Neural progenitor cell (in vitro differentiated cells): ENCODE measurements around the gene PEX26. TPM values are rescaled to one million over a fixed set of nuclear protein-coding genes. Genes with fewer than 3 reads are reported as not detected.

Source experiments
- DNase-seq: peaks from one replicate; pipeline ENCODE4 v3.0.0-alpha.2; 2016; ENCODE audit warnings: low spot score
- H2AFZ ChIP-seq: fragments of 200-600 bp; sonication (generic); replicated peaks from 2 replicates; pipeline ENCODE4 v1.6.1; 2016; ENCODE audit warnings: antibody characterized with exemption
- H3F3A ChIP-seq: fragments of 200-600 bp; sonication (generic); 2 replicates; pipeline ENCODE4 v1.6.1; 2016; ENCODE audit warnings: antibody characterized with exemption, low read depth
- H3K27ac ChIP-seq: fragments of 200-600 bp; sonication (generic); 2 replicates; pipeline ENCODE4 v1.5.1; 2016; ENCODE audit warnings: mild to moderate bottlenecking
- H3K27me3 ChIP-seq: fragments of 200-600 bp; sonication (generic); 2 replicates; pipeline ENCODE4 v1.6.1; 2016; ENCODE audit warnings: mild to moderate bottlenecking, moderate library complexity
- H3K36me3 ChIP-seq: fragments of 200-600 bp; sonication (generic); 2 replicates; pipeline ENCODE4 v1.5.1; 2016
- H3K4me1 ChIP-seq: fragments of 200-600 bp; sonication (generic); 2 replicates; pipeline ENCODE4 v1.6.1; 2016; ENCODE audit warnings: mixed run types
- H3K4me2 ChIP-seq: fragments of 200-600 bp; sonication (generic); 2 replicates; pipeline ENCODE4 v1.6.1; 2016
- H3K4me3 ChIP-seq: fragments of 200-600 bp; sonication (generic); 2 replicates; pipeline ENCODE4 v1.5.1; 2016
- H3K79me2 ChIP-seq: fragments of 200-600 bp; sonication (generic); 2 replicates; pipeline ENCODE4 v1.6.1; 2016; ENCODE audit warnings: low read depth
- H3K9ac ChIP-seq: fragments of 200-600 bp; sonication (generic); 2 replicates; pipeline ENCODE4 v1.6.1; 2016
- H3K9me3 ChIP-seq: fragments of 200-600 bp; sonication (generic); 2 replicates; pipeline ENCODE4 v1.5.1; 2016; ENCODE audit warnings: low read depth
- H4K20me1 ChIP-seq: fragments of 200-600 bp; sonication (generic); 2 replicates; pipeline ENCODE4 v1.6.1; 2016; ENCODE audit warnings: low read depth
- H3K27ac Mint-ChIP-seq: 3 replicates; pipeline ENCODE4 v1.8.0; 2021; ENCODE audit warnings: mixed read lengths
- H3K27me3 Mint-ChIP-seq: 2 replicates; pipeline ENCODE4 v1.8.0; 2022; ENCODE audit warnings: low read depth, mild to moderate bottlenecking, inconsistent platforms, moderate library complexity, mixed read lengths; ENCODE audit not compliant: insufficient read depth
- H3K36me3 Mint-ChIP-seq: 3 replicates; pipeline ENCODE4 v1.8.0; 2021; ENCODE audit warnings: mixed read lengths
- H3K4me1 Mint-ChIP-seq: 3 replicates; pipeline ENCODE4 v1.8.0; 2021; ENCODE audit warnings: mixed read lengths
- H3K4me3 Mint-ChIP-seq: 3 replicates; pipeline ENCODE4 v1.8.0; 2021; ENCODE audit warnings: mild to moderate bottlenecking, moderate library complexity, mixed read lengths
- H3K9me3 Mint-ChIP-seq: 3 replicates; pipeline ENCODE4 v1.8.0; 2020; ENCODE audit warnings: mixed read lengths
- CTCF ChIP-seq: fragments of 200-600 bp; sonication (generic); IDR thresholded peaks from 2 replicates; pipeline ENCODE4 v1.5.1; 2017; ENCODE audit warnings: antibody characterized with exemption, mild to moderate bottlenecking
- EZH2 ChIP-seq: fragments of 200-600 bp; sonication (generic); IDR thresholded peaks from 2 replicates; pipeline ENCODE4 v1.6.1; 2017; ENCODE audit warnings: antibody characterized with exemption, mild to moderate bottlenecking, moderate library complexity
- EZH2phosphoT487 ChIP-seq: fragments of 200-600 bp; sonication (generic); IDR thresholded peaks from 2 replicates; pipeline ENCODE4 v1.6.1; 2017; ENCODE audit warnings: antibody characterized with exemption
- total RNA-seq: library from RNA; depleted of rRNA; stranded (reverse); fragments of >200 nt; gene quantifications from 2 replicates; pipeline ENCODE4 v1.2.3, GENCODE V29; 2015; ENCODE audit warnings: low replicate concordance

PEX26 gene
- 22.9 and 36.6 TPM in 2 replicates for total RNA-seq

- Histone ChIP-seq H3F3A (peaks cover 5% of the 10 kb centered on the region), H3K4me3 (peak within 1 kb of the TSS; percentile 93), H3K9ac (peak within 1 kb of the TSS; percentile 70), H3K79me2 (peaks cover 34% of the 10 kb centered on the region), H3K27ac (no peak within 1 kb of the TSS), H3K9me3 (no peaks in the 10 kb centered on the region), H3K4me1 (peaks cover 5% of the 10 kb centered on the region), H2AFZ (peak within 1 kb of the TSS; percentile 84), H3K27me3 (no peaks in the 10 kb centered on the region), H3K36me3 (no peaks in the 10 kb centered on the region), H3K4me2 (peak within 1 kb of the TSS; percentile 77), H4K20me1 (peaks cover 3% of the 10 kb centered on the region)
- Mint-ChIP-seq H3K36me3 (peaks cover 22% of the 10 kb centered on the region), H3K4me3 (peak within 1 kb of the TSS; percentile 99), H3K9me3 (no peaks in the 10 kb centered on the region), H3K27me3 (no peaks in the 10 kb centered on the region), H3K27ac (peak within 1 kb of the TSS; percentile 73), H3K4me1 (peaks cover 21% of the 10 kb centered on the region)
- TF ChIP-seq CTCF: no peak
- no peak for TF ChIP-seq EZH2phosphoT487
- no peak for TF ChIP-seq EZH2
- peak; percentile 97 for DNase-seq
Observed at GRCh38 chr22:18077639-18078328, at the start of gene PEX26. Gene PEX26, plus strand, starts transcription at chr22:18077990. Its CDS starts 387 bp downstream, at chr22:18078377.

GRCh38 chr22:18028817-18029527 is 48.8 kb upstream of the PEX26 start:
- Histone ChIP-seq H3K4me2 (no peak overlapping the region), H3K79me2 (no peaks in the 10 kb centered on the region), H3K27me3 (peaks cover 57% of the 10 kb centered on the region), H3K4me1 (peaks cover 3% of the 10 kb centered on the region), H3F3A (peaks cover 2% of the 10 kb centered on the region), H3K9ac (no peak overlapping the region), H3K36me3 (no peaks in the 10 kb centered on the region), H3K4me3 (no peak overlapping the region), H2AFZ (no peak overlapping the region), H4K20me1 (peaks cover 2% of the 10 kb centered on the region), H3K27ac (no peak overlapping the region), H3K9me3 (no peaks in the 10 kb centered on the region)
- peaks cover 6% of the 10 kb centered on the region for H3K4me1 Mint-ChIP-seq
- no peak overlapping the region for H3K4me3 Mint-ChIP-seq
- no peak for DNase-seq
- H3K27ac Mint-ChIP-seq: no peak overlapping the region
- TF ChIP-seq EZH2 (no peak), EZH2phosphoT487 (no peak), CTCF (no peak)
- H3K9me3 Mint-ChIP-seq: no peaks in the 10 kb centered on the region
- H3K27me3 Mint-ChIP-seq: peaks cover 40% of the 10 kb centered on the region
- no peaks in the 10 kb centered on the region for H3K36me3 Mint-ChIP-seq

GRCh38 chr22:18029686-18030267 is 48.0 kb upstream of the PEX26 start:
- H3K27ac ChIP-seq: no peak overlapping the region
- Mint-ChIP-seq H3K36me3 (no peaks in the 10 kb centered on the region), H3K4me1 (peaks cover 3% of the 10 kb centered on the region), H3K4me3 (no peak overlapping the region), H3K27ac (no peak overlapping the region), H3K9me3 (no peaks in the 10 kb centered on the region), H3K27me3 (peaks cover 38% of the 10 kb centered on the region)
- H3K4me1 ChIP-seq: no peaks in the 10 kb centered on the region
- H3K9ac ChIP-seq: no peak overlapping the region
- DNase-seq: no peak
- H2AFZ ChIP-seq: no peak overlapping the region
- H3F3A ChIP-seq: no peaks in the 10 kb centered on the region
- no peaks in the 10 kb centered on the region for H3K9me3 ChIP-seq
- peaks cover 49% of the 10 kb centered on the region for H3K27me3 ChIP-seq
- H3K79me2 ChIP-seq: no peaks in the 10 kb centered on the region
- H3K4me3 ChIP-seq: no peak overlapping the region
- TF ChIP-seq CTCF (no peak), EZH2phosphoT487 (no peak), EZH2 (no peak)
- no peaks in the 10 kb centered on the region for H3K36me3 ChIP-seq
- H4K20me1 ChIP-seq: no peaks in the 10 kb centered on the region
- no peak overlapping the region for H3K4me2 ChIP-seq
